ENCODE measurements around the gene SNX32.

The SNX32 gene

GRCh38 chr11:65810046-65810868, 23.5 kb upstream of the SNX32 start:
- TF ChIP-seq ZNF274 (IDR thresholded peaks at IDR 0.05; ENCODE audit: low read depth, low read length) (no peak), SUZ12 (IDR thresholded peaks at IDR 0.05; ENCODE audit: extremely low read depth, insufficient read depth, insufficient read length) (no peak), YY1 (IDR thresholded peaks at IDR 0.05; ENCODE audit: insufficient read depth, insufficient read length) (no peak)
- DNase-seq (ENCODE audit: low read depth, low spot score), result no peak

GRCh38 chr11:65811764-65812475, 21.8 kb upstream of the SNX32 start:
- no peaks in the 10 kb centered on the region for H3K27me3 ChIP-seq (ENCODE audit: insufficient read depth, insufficient read length)
- TF ChIP-seq SUZ12 (IDR thresholded peaks at IDR 0.05; ENCODE audit: extremely low read depth, insufficient read depth, insufficient read length), result no peak
- TF ChIP-seq YY1 (IDR thresholded peaks at IDR 0.05; ENCODE audit: insufficient read depth, insufficient read length), result no peak
- no peak for TF ChIP-seq ZNF274 (IDR thresholded peaks at IDR 0.05; ENCODE audit: low read depth, low read length)
- no peak for DNase-seq (ENCODE audit: low read depth, low spot score)
- peaks cover 4% of the 10 kb centered on the region for H3K4me1 ChIP-seq (ENCODE audit: insufficient read depth, insufficient read length)
- no peak overlapping the region for H3K4me3 ChIP-seq (ENCODE audit: insufficient read length, low read depth)
- H3K36me3 ChIP-seq (ENCODE audit: insufficient read depth, insufficient read length, low read length), result no peaks in the 10 kb centered on the region
- peak overlapping the region; percentile 21 for H3K9ac ChIP-seq (ENCODE audit: insufficient read length, low read depth)
- H3K9me3 ChIP-seq (ENCODE audit: insufficient read depth, low read length), result no peaks in the 10 kb centered on the region

More at GRCh38 chr11:65810046-65810868, 23.5 kb upstream of the SNX32 start:
- Histone ChIP-seq H3K4me1 (ENCODE audit: insufficient read depth, insufficient read length) (peaks cover 4% of the 10 kb centered on the region), H3K36me3 (ENCODE audit: insufficient read depth, insufficient read length, low read length) (no peaks in the 10 kb centered on the region), H3K4me3 (ENCODE audit: insufficient read length, low read depth) (no peak overlapping the region), H3K9ac (ENCODE audit: insufficient read length, low read depth) (no peak overlapping the region), H3K27me3 (ENCODE audit: insufficient read depth, insufficient read length) (no peaks in the 10 kb centered on the region), H3K9me3 (ENCODE audit: insufficient read depth, low read length) (no peaks in the 10 kb centered on the region)

GRCh38 chr11:65814131-65814985, 19.4 kb upstream of the SNX32 start:
- TF ChIP-seq ZNF274 (IDR thresholded peaks at IDR 0.05; ENCODE audit: low read depth, low read length), result no peak
- no peak for DNase-seq (ENCODE audit: low read depth, low spot score)
- H3K9ac ChIP-seq (ENCODE audit: insufficient read length, low read depth), result no peak overlapping the region
- H3K27me3 ChIP-seq (ENCODE audit: insufficient read depth, insufficient read length), result peaks cover 9% of the 10 kb centered on the region
- H3K9me3 ChIP-seq (ENCODE audit: insufficient read depth, low read length), result peaks cover 7% of the 10 kb centered on the region; the same call in 1 of the 2 replicates
- H3K36me3 ChIP-seq (ENCODE audit: insufficient read depth, insufficient read length, low read length), result no peaks in the 10 kb centered on the region
- H3K4me1 ChIP-seq (ENCODE audit: insufficient read depth, insufficient read length), result peaks cover 4% of the 10 kb centered on the region
- H3K4me3 ChIP-seq (ENCODE audit: insufficient read length, low read depth), result no peak overlapping the region

GRCh38 chr11:65814986-65815565, 18.7 kb upstream of the SNX32 start:
- DNase-seq (ENCODE audit: low read depth, low spot score), result no peak
- Histone ChIP-seq H3K9me3 (ENCODE audit: insufficient read depth, low read length) (peaks cover 7% of the 10 kb centered on the region; the same call in 1 of the 2 replicates), H3K4me1 (ENCODE audit: insufficient read depth, insufficient read length) (peaks cover 4% of the 10 kb centered on the region), H3K4me3 (ENCODE audit: insufficient read length, low read depth) (no peak overlapping the region), H3K27me3 (ENCODE audit: insufficient read depth, insufficient read length) (peaks cover 9% of the 10 kb centered on the region), H3K9ac (ENCODE audit: insufficient read length, low read depth) (no peak overlapping the region), H3K36me3 (ENCODE audit: insufficient read depth, insufficient read length, low read length) (no peaks in the 10 kb centered on the region)
- TF ChIP-seq ZNF274 (IDR thresholded peaks at IDR 0.05; ENCODE audit: low read depth, low read length) (no peak), YY1 (IDR thresholded peaks at IDR 0.05; ENCODE audit: insufficient read depth, insufficient read length) (no peak), SUZ12 (IDR thresholded peaks at IDR 0.05; ENCODE audit: extremely low read depth, insufficient read depth, insufficient read length) (no peak)

- Histone ChIP-seq H3K9ac (ENCODE audit: insufficient read length, low read depth) (no peak overlapping the region), H3K9me3 (ENCODE audit: insufficient read depth, low read length) (peaks cover 7% of the 10 kb centered on the region; the same call in 1 of the 2 replicates), H3K4me1 (ENCODE audit: insufficient read depth, insufficient read length) (peaks cover 3% of the 10 kb centered on the region), H3K4me3 (ENCODE audit: insufficient read length, low read depth) (no peak overlapping the region), H3K36me3 (ENCODE audit: insufficient read depth, insufficient read length, low read length) (no peaks in the 10 kb centered on the region), H3K27me3 (ENCODE audit: insufficient read depth, insufficient read length) (peaks cover 9% of the 10 kb centered on the region)
- no peak for DNase-seq (ENCODE audit: low read depth, low spot score)
- TF ChIP-seq YY1 (IDR thresholded peaks at IDR 0.05; ENCODE audit: insufficient read depth, insufficient read length), result no peak
- no peak for TF ChIP-seq ZNF274 (IDR thresholded peaks at IDR 0.05; ENCODE audit: low read depth, low read length)
- no peak for TF ChIP-seq SUZ12 (IDR thresholded peaks at IDR 0.05; ENCODE audit: extremely low read depth, insufficient read depth, insufficient read length)
Observed at GRCh38 chr11:65816696-65817095, 17.1 kb upstream of the SNX32 start.

GRCh38 chr11:65817312-65817834, 16.4 kb upstream of the SNX32 start:
- peaks cover 3% of the 10 kb centered on the region for H3K4me1 ChIP-seq (ENCODE audit: insufficient read depth, insufficient read length)
- TF ChIP-seq SUZ12 (IDR thresholded peaks at IDR 0.05; ENCODE audit: extremely low read depth, insufficient read depth, insufficient read length), result no peak
- TF ChIP-seq YY1 (IDR thresholded peaks at IDR 0.05; ENCODE audit: insufficient read depth, insufficient read length), result no peak
- TF ChIP-seq ZNF274 (IDR thresholded peaks at IDR 0.05; ENCODE audit: low read depth, low read length), result no peak
- peak overlapping the region; percentile 71 for H3K4me3 ChIP-seq (ENCODE audit: insufficient read length, low read depth)
- H3K9ac ChIP-seq (ENCODE audit: insufficient read length, low read depth), result peak overlapping the region; percentile 84
- peaks cover 9% of the 10 kb centered on the region for H3K27me3 ChIP-seq (ENCODE audit: insufficient read depth, insufficient read length)
- H3K9me3 ChIP-seq (ENCODE audit: insufficient read depth, low read length), result peaks cover 7% of the 10 kb centered on the region; the same call in 1 of the 2 replicates
- H3K36me3 ChIP-seq (ENCODE audit: insufficient read depth, insufficient read length, low read length), result no peaks in the 10 kb centered on the region
- no peak for DNase-seq (ENCODE audit: low read depth, low spot score)

Data from NT2/D1 (cell line).